ENCODE data around the gene ETV5.

The ETV5 gene

GRCh38 chr3:186070996-186071395 is 37.9 kb downstream of the ETV5 start:
- TF ChIP-seq, protein P1, sequence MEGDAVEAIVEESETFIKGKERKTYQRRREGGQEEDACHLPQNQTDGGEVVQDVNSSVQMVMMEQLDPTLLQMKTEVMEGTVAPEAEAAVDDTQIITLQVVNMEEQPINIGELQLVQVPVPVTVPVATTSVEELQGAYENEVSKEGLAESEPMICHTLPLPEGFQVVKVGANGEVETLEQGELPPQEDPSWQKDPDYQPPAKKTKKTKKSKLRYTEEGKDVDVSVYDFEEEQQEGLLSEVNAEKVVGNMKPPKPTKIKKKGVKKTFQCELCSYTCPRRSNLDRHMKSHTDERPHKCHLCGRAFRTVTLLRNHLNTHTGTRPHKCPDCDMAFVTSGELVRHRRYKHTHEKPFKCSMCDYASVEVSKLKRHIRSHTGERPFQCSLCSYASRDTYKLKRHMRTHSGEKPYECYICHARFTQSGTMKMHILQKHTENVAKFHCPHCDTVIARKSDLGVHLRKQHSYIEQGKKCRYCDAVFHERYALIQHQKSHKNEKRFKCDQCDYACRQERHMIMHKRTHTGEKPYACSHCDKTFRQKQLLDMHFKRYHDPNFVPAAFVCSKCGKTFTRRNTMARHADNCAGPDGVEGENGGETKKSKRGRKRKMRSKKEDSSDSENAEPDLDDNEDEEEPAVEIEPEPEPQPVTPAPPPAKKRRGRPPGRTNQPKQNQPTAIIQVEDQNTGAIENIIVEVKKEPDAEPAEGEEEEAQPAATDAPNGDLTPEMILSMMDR (IDR thresholded peaks at IDR 0.05): no peak

GRCh38 chr3:186070550-186070949 is 38.3 kb downstream of the ETV5 start:
- TF ChIP-seq, protein P1 (IDR thresholded peaks at IDR 0.05): no peak

GRCh38 chr3:186070133-186070532 is 38.8 kb downstream of the ETV5 start:
- TF ChIP-seq, protein P1 (IDR thresholded peaks at IDR 0.05): no peak

GRCh38 chr3:186069199-186069598 is 39.7 kb downstream of the ETV5 start:
- TF ChIP-seq, protein P1 (IDR thresholded peaks at IDR 0.05): no peak

DNA sequence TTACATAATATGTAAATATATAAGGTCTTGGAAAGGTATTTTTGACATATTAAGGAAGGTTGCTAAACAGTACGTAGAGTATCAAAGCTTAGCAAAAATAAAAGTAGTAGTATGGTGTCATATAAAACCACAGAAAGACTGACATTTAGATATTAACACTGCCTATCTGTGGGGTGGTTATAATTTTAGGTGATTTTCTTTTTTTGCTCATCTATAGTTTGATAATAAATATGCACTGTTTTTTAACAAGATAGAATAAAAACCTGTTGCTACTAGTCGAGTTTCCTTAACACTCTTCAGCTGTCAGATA is 40.7 kb downstream of the ETV5 start:
- TF ChIP-seq, protein P1 (IDR thresholded peaks at IDR 0.05): no peak

DNA sequence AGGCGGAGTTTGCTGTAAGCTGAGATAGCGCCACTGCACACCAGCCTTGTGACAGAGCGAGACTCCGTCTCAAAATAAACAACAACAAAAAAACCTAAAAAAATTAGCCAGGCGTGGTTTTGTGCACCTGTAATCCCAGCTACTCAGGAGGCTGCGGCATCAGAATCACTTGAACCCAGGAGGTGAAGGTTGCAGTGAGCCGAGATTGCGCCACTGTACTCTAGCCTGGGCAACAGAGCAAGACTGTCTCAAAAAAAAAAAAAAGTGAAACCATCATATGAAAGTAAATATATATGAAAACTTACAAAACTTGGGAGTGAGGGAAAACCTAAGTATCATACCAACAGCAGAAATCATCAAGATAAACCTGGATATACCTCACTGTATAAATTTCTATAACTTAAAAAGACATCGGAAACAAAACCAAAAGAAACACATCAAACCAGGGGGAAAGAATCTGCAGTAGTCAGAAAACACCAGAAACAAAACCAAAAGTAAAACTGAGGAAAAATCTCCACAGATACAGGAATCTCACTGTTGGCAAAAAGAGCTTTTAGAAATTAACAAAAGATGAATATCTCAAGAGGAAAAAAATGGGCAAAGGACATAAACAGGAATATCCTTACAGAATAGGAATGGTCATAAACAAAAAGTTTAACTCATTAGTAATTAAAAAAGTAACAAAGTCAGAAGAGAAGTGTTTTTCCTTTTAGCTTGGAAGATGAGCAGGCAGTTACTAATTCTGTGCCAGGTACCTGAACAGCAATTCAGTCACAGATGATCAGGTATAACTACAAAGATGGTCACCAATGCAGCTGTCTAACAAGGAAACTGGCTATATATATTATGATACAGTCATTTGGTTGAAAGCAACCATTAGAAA is 41.3 kb downstream of the ETV5 start:
- TF ChIP-seq, protein P1 (IDR thresholded peaks at IDR 0.05): no peak

DNA sequence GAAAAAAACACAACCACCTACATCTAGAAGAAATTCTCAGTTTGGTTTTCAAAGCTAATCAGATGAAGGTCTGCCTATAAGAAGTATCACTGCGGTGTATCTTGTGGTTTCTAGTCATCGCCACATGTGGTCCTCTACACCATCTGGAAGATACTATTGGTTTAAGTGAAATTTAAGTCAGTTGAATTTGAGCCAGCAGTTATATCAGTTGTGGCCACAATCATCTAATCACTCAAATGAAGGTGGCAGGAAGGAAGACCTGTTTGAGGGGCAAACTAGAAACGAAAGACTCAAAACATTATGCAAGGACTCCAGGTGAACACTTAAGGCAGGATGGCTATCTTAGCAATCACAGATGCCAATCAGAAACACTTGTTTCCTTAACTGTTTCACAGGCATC is 48.7 kb downstream of the ETV5 start:
- TF ChIP-seq, protein P1 (IDR thresholded peaks at IDR 0.05): no peak
